ENCODE data around the gene C14orf93. TPM values are rescaled to one million over a fixed set of nuclear protein-coding genes. Genes with fewer than 3 reads are reported as not detected.

The C14orf93 gene
- total RNA-seq, 1 experiment from 2014 or later: 8.2 TPM

DNA sequence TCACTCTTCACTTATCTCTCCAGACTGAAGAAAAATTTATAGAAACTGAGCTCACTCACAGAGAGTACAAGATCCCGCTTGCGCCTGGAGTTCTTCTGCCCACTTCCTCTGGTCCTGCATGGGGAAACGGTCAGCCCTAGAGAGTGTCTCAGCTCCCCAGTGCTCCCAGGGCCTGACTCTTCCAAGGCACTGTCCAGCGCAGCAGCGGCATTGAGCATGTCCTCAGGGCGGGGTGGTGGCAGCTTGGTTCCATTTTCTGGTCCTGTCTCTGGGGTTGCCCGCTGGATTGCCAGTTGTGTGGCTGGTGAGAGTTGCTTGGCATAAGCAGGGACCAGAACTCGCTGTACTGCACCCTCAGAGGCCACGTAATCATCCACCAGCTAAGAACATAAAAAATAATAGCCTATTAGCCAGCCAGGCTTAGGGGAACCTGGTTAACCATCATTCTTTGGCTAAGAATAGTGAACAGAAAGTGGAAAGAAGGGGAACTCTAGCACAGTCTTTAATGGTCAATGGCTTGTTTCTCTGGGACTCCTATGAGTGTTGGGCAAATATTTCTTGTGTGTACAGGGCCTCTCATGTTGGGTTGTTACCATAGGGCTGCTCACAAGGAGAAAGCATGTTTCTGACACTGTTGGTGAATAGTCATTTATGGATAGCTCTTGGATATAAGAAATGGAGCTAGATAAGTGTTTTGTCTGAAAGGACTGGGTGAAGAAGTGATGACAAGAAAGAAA, 13.9 kb downstream of the C14orf93 start:
- H3K9ac ChIP-seq (ENCODE audit: extremely low read depth, insufficient read length, low read length): no peak overlapping the region
- no peak overlapping the region for H2BK5ac ChIP-seq (ENCODE audit: insufficient read length, low read length)

More for the DNA sequence above, 13.9 kb downstream of the C14orf93 start:
- Histone ChIP-seq H3K23me2 (ENCODE audit: insufficient read length, low read depth, low read length, poor library complexity, severe bottlenecking) (no peaks in the 10 kb centered on the region), H3K27me3 (ENCODE audit: insufficient read depth, low read length) (no peaks in the 10 kb centered on the region), H3K79me1 (ENCODE audit: insufficient read depth, low read depth, low read length, poor library complexity, severe bottlenecking) (no peaks in the 10 kb centered on the region), H2BK120ac (ENCODE audit: low read depth, low read length, poor library complexity, severe bottlenecking) (no peak overlapping the region), H3K27ac (ENCODE audit: insufficient read length, low read depth, low read length) (no peak overlapping the region), H4K5ac (ENCODE audit: insufficient read length, low read depth, low read length) (no peak overlapping the region), H2BK20ac (ENCODE audit: low read depth, low read length, poor library complexity, severe bottlenecking) (no peak overlapping the region), H3K23ac (ENCODE audit: insufficient read length, low read depth, low read length) (no peak overlapping the region), H2AK5ac (ENCODE audit: insufficient read length, low read length) (no peak overlapping the region), H3K4ac (ENCODE audit: low read depth, low read length) (no peak overlapping the region), H3K56ac (ENCODE audit: insufficient read length, low read depth, low read length) (no peak overlapping the region), H4K91ac (ENCODE audit: insufficient read length, low read depth, low read length) (no peak overlapping the region), H4K8ac (replicated peaks; ENCODE audit: insufficient read length, low read depth, low read length) (no peak overlapping the region), H3K79me2 (ENCODE audit: insufficient read depth, low read length) (no peaks in the 10 kb centered on the region), H3K9me3 (ENCODE audit: control insufficient read depth, low read depth, low read length) (no peaks in the 10 kb centered on the region), H2AFZ (ENCODE audit: low read length) (no peak overlapping the region), H3K4me1 (ENCODE audit: insufficient read depth, low read length) (peaks cover 5% of the 10 kb centered on the region; the same call in 1 of the 2 replicates), H3K18ac (ENCODE audit: insufficient read length, low read depth, low read length) (no peak overlapping the region), H2BK15ac (ENCODE audit: low read depth, low read length) (no peak overlapping the region), H3K14ac (ENCODE audit: insufficient read depth, low read length) (no peak overlapping the region), H3T11ph (ENCODE audit: low read length) (no peak overlapping the region), H4K20me1 (ENCODE audit: control insufficient read depth, insufficient read depth, insufficient read length) (no peaks in the 10 kb centered on the region), H3K4me2 (ENCODE audit: insufficient read depth, insufficient read length, low read length) (no peak overlapping the region), H2BK12ac (ENCODE audit: insufficient read length, low read depth, low read length) (no peak overlapping the region)
- Mint-ChIP-seq H3K9me3 (no peaks in the 10 kb centered on the region), H3K36me3 (ENCODE audit: insufficient read depth in 1 of 3, low read depth in 3 of 3) (peaks cover 0 to 3% (median 0%) of the 10 kb centered on the region in 3 experiments; a peak in 1 of 7 replicates), H3K4me1 (peaks cover 7 to 8% of the 10 kb centered on the region in 2 experiments), H3K4me3 (no peak overlapping the region), H3K27ac (no peak overlapping the region; a peak in 2 of 7 replicates), H3K27me3 (ENCODE audit: low read depth) (no peaks in the 10 kb centered on the region)
- DNase-seq: no peak
- WGBS (ENCODE audit: extremely low coverage, insufficient read length, low lambda C conversion rate): no CpG with 5 or more reads among the region's 9 CpGs
- TF ChIP-seq, protein P1, sequence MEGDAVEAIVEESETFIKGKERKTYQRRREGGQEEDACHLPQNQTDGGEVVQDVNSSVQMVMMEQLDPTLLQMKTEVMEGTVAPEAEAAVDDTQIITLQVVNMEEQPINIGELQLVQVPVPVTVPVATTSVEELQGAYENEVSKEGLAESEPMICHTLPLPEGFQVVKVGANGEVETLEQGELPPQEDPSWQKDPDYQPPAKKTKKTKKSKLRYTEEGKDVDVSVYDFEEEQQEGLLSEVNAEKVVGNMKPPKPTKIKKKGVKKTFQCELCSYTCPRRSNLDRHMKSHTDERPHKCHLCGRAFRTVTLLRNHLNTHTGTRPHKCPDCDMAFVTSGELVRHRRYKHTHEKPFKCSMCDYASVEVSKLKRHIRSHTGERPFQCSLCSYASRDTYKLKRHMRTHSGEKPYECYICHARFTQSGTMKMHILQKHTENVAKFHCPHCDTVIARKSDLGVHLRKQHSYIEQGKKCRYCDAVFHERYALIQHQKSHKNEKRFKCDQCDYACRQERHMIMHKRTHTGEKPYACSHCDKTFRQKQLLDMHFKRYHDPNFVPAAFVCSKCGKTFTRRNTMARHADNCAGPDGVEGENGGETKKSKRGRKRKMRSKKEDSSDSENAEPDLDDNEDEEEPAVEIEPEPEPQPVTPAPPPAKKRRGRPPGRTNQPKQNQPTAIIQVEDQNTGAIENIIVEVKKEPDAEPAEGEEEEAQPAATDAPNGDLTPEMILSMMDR (conservative IDR thresholded peaks at IDR 0.05): no peak

Data from H9 (cell line).